ENCODE data around the gene TMEM209. TPM values are rescaled to one million over a fixed set of nuclear protein-coding genes. Genes with fewer than 3 reads are reported as not detected.
"Not testable (repeated sequence)": the region's sequence is repeated elsewhere in the genome, so short reads cannot be mapped to it uniquely, and the experiment has no call there.

The TMEM209 gene
- total RNA-seq (1 to 10 TPM; 8.9 to 9.8 (median 9.3) TPM), polyA plus RNA-seq (5.2 TPM)
- long read RNA-seq, donor 1, transcript TMEM209-201 (15 exons, 3,545 nt), result major isoform, 6 of 9 reads
- long read RNA-seq, donor 1, partial matches to known transcripts, result 2 of 9 reads
- long read RNA-seq, donor 1, other reads (novel, unspliced or antisense), result 0 of 9 reads
- long read RNA-seq, donor 2, partial matches to known transcripts, result 0 of 2 reads
- long read RNA-seq, donor 2, other reads (novel, unspliced or antisense), result 0 of 2 reads
- long read RNA-seq, donor 3, transcript TMEM209-201 (15 exons, 3,545 nt), result major isoform, 14 of 25 reads
- long read RNA-seq, donor 3, partial matches to known transcripts, result 6 of 25 reads
- long read RNA-seq, donor 3, other reads (novel, unspliced or antisense), result 3 of 25 reads
- long read RNA-seq, donor 4, partial matches to known transcripts, result 1 of 3 reads
- long read RNA-seq, donor 4, other reads (novel, unspliced or antisense), result 0 of 3 reads

GRCh38 chr7:130205084-130205947, at the start of gene TMEM209:
Gene TMEM209 (minus strand): TSS chr7:130205406. CDS start chr7:130205375, 31 bp downstream.
- peak; percentile 99 for ATAC-seq
- H3K4me3 ChIP-seq (ENCODE audit: low read length), result peak within 1 kb of the TSS; percentile 91
- H3K27me3 ChIP-seq (ENCODE audit: control insufficient read depth, insufficient read depth), result no peaks in the 10 kb centered on the region
- intact Hi-C loops (cut with DNase I), result no loop called here
- H3K27ac ChIP-seq (ENCODE audit: low read length), result peak within 1 kb of the TSS; percentile 97
- peak; percentile 96 to 98 (median 98) for DNase-seq
- WGBS, result 11% methylated on average over 44 of the region's 44 CpGs
- no peaks in the 10 kb centered on the region for H3K9me3 ChIP-seq (ENCODE audit: control insufficient read depth, low read length)
- no peaks in the 10 kb centered on the region for H3K4me1 ChIP-seq (ENCODE audit: control insufficient read depth, insufficient read depth, low read length)

GRCh38 chr7:130254555-130254954, 49.3 kb upstream of the TMEM209 start:
- 75% methylated on average over 6 of the region's 6 CpGs for WGBS
- no peak for ATAC-seq
- intact Hi-C loops (cut with DNase I), result no loop called here

GRCh38 chr7:130249626-130250025, 44.4 kb upstream of the TMEM209 start:
- intact Hi-C loops (cut with DNase I), result loop anchor here in 1 of 4 donors (10.0 kb wide), 1 partner anchor 475 kb away; no protein-coding TSS in a partner anchor
- not testable (repeated sequence) for H3K9me3 ChIP-seq (ENCODE audit: control insufficient read depth, low read length); H3K27me3 ChIP-seq (ENCODE audit: control insufficient read depth, insufficient read depth); H3K27ac ChIP-seq (ENCODE audit: low read length); H3K4me3 ChIP-seq (ENCODE audit: low read length); ATAC-seq; DNase-seq; H3K4me1 ChIP-seq (ENCODE audit: control insufficient read depth, insufficient read depth, low read length)
- 90% methylated on average over 3 of the region's 3 CpGs for WGBS

More at GRCh38 chr7:130254555-130254954, 49.3 kb upstream of the TMEM209 start:
- no peaks in the 10 kb centered on the region for H3K27me3 ChIP-seq (ENCODE audit: control insufficient read depth, insufficient read depth)
- H3K4me1 ChIP-seq (ENCODE audit: control insufficient read depth, insufficient read depth, low read length), result no peaks in the 10 kb centered on the region
- H3K27ac ChIP-seq (ENCODE audit: low read length), result no peak overlapping the region
- peaks cover 3% of the 10 kb centered on the region for H3K9me3 ChIP-seq (ENCODE audit: control insufficient read depth, low read length)
- no peak overlapping the region for H3K4me3 ChIP-seq (ENCODE audit: low read length)
- DNase-seq, result no peak

- ATAC-seq; H3K4me3 ChIP-seq (ENCODE audit: low read length); DNase-seq; H3K27me3 ChIP-seq (ENCODE audit: control insufficient read depth, insufficient read depth); H3K9me3 ChIP-seq (ENCODE audit: control insufficient read depth, low read length); H3K27ac ChIP-seq (ENCODE audit: low read length); H3K4me1 ChIP-seq (ENCODE audit: control insufficient read depth, insufficient read depth, low read length): not testable (repeated sequence)
- WGBS, result 93% methylated on average over 5 of the region's 5 CpGs
- intact Hi-C loops (cut with DNase I), result loop anchor here in 1 of 4 donors (10.0 kb wide), 1 partner anchor 476 kb away; no protein-coding TSS in a partner anchor
Measured at GRCh38 chr7:130248842-130249241, 43.6 kb upstream of the TMEM209 start.

GRCh38 chr7:130246491-130246890, 41.3 kb upstream of the TMEM209 start:
- intact Hi-C loops (cut with DNase I), result loop anchor here in 1 of 4 donors (10.0 kb wide), 1 partner anchor 478 kb away; no protein-coding TSS in a partner anchor
- H3K27me3 ChIP-seq (ENCODE audit: control insufficient read depth, insufficient read depth); DNase-seq; H3K4me1 ChIP-seq (ENCODE audit: control insufficient read depth, insufficient read depth, low read length); H3K9me3 ChIP-seq (ENCODE audit: control insufficient read depth, low read length); ATAC-seq; H3K27ac ChIP-seq (ENCODE audit: low read length); H3K4me3 ChIP-seq (ENCODE audit: low read length): not testable (repeated sequence)
- WGBS, result 94% methylated on average over 1 of the region's 1 CpG

GRCh38 chr7:130243486-130243885, 38.3 kb upstream of the TMEM209 start:
- H3K9me3 ChIP-seq (ENCODE audit: control insufficient read depth, low read length); H3K4me1 ChIP-seq (ENCODE audit: control insufficient read depth, insufficient read depth, low read length); H3K27ac ChIP-seq (ENCODE audit: low read length); H3K4me3 ChIP-seq (ENCODE audit: low read length); H3K27me3 ChIP-seq (ENCODE audit: control insufficient read depth, insufficient read depth); DNase-seq; ATAC-seq: not testable (repeated sequence)
- WGBS, result 18% methylated on average over 1 of the region's 1 CpG
- intact Hi-C loops (cut with DNase I), result loop anchor here in 1 of 4 donors (10.0 kb wide), 1 partner anchor 481 kb away; no protein-coding TSS in a partner anchor

GRCh38 chr7:130242198-130243014, 37.2 kb upstream of the TMEM209 start:
- Histone ChIP-seq H3K9me3 (ENCODE audit: control insufficient read depth, low read length) (no peaks in the 10 kb centered on the region), H3K4me1 (ENCODE audit: control insufficient read depth, insufficient read depth, low read length) (no peaks in the 10 kb centered on the region), H3K4me3 (ENCODE audit: low read length) (no peak overlapping the region), H3K27me3 (ENCODE audit: control insufficient read depth, insufficient read depth) (no peaks in the 10 kb centered on the region), H3K27ac (ENCODE audit: low read length) (no peak overlapping the region)
- 30% methylated on average over 5 of the region's 5 CpGs for WGBS
- DNase-seq, result peak; percentile 62 to 83 (median 83)
- ATAC-seq, result peak; percentile 79 to 87
- intact Hi-C loops (cut with DNase I), result loop anchor here in 1 of 4 donors (10.0 kb wide), 1 partner anchor 482 kb away; no protein-coding TSS in a partner anchor

- 96% methylated on average over 1 of the region's 1 CpG for WGBS
- intact Hi-C loops (cut with DNase I), result loop anchor here in 1 of 4 donors (10.0 kb wide), 1 partner anchor 485 kb away; no protein-coding TSS in a partner anchor
- Histone ChIP-seq H3K4me1 (ENCODE audit: control insufficient read depth, insufficient read depth, low read length) (no peaks in the 10 kb centered on the region), H3K9me3 (ENCODE audit: control insufficient read depth, low read length) (no peaks in the 10 kb centered on the region), H3K27ac (ENCODE audit: low read length) (no peak overlapping the region), H3K27me3 (ENCODE audit: control insufficient read depth, insufficient read depth) (no peaks in the 10 kb centered on the region), H3K4me3 (ENCODE audit: low read length) (no peak overlapping the region)
- DNase-seq (no peak), ATAC-seq (no peak)
Measured at GRCh38 chr7:130240240-130240639, 35.0 kb upstream of the TMEM209 start.

GRCh38 chr7:130236361-130236760, 31.2 kb upstream of the TMEM209 start:
- WGBS, result 83% methylated on average over 4 of the region's 4 CpGs
- ATAC-seq; H3K4me1 ChIP-seq (ENCODE audit: control insufficient read depth, insufficient read depth, low read length); DNase-seq; H3K27ac ChIP-seq (ENCODE audit: low read length); H3K9me3 ChIP-seq (ENCODE audit: control insufficient read depth, low read length); H3K4me3 ChIP-seq (ENCODE audit: low read length); H3K27me3 ChIP-seq (ENCODE audit: control insufficient read depth, insufficient read depth); intact Hi-C loops (cut with DNase I): not testable (repeated sequence)

GRCh38 chr7:130234078-130234477, 28.9 kb upstream of the TMEM209 start:
- ATAC-seq (no peak), DNase-seq (no peak)
- H3K27ac ChIP-seq (ENCODE audit: low read length), result no peak overlapping the region
- WGBS, result 88% methylated on average over 2 of the region's 2 CpGs
- no peaks in the 10 kb centered on the region for H3K4me1 ChIP-seq (ENCODE audit: control insufficient read depth, insufficient read depth, low read length)
- no peaks in the 10 kb centered on the region for H3K9me3 ChIP-seq (ENCODE audit: control insufficient read depth, low read length)
- intact Hi-C loops (cut with DNase I), result no loop called here
- H3K27me3 ChIP-seq (ENCODE audit: control insufficient read depth, insufficient read depth), result no peaks in the 10 kb centered on the region
- H3K4me3 ChIP-seq (ENCODE audit: low read length), result no peak overlapping the region

All from right cardiac atrium (tissue), 5 donors.